Activated CD4-positive, alpha-beta T cell treated with anti-CD3 and anti-CD28 coated beads, Interleukin-10, Interleukin-2, amounts not matched to agents 100 ng/mL and 50 ng/mL, durations not matched to agents 16 hours and 8 hours (primary cell): ENCODE measurements around the gene SRSF12.

Source experiments
- DNase-seq: peaks from one replicate; pipeline ENCODE4 v3.0.0-alpha.2; 2020

The SRSF12 gene

DNA sequence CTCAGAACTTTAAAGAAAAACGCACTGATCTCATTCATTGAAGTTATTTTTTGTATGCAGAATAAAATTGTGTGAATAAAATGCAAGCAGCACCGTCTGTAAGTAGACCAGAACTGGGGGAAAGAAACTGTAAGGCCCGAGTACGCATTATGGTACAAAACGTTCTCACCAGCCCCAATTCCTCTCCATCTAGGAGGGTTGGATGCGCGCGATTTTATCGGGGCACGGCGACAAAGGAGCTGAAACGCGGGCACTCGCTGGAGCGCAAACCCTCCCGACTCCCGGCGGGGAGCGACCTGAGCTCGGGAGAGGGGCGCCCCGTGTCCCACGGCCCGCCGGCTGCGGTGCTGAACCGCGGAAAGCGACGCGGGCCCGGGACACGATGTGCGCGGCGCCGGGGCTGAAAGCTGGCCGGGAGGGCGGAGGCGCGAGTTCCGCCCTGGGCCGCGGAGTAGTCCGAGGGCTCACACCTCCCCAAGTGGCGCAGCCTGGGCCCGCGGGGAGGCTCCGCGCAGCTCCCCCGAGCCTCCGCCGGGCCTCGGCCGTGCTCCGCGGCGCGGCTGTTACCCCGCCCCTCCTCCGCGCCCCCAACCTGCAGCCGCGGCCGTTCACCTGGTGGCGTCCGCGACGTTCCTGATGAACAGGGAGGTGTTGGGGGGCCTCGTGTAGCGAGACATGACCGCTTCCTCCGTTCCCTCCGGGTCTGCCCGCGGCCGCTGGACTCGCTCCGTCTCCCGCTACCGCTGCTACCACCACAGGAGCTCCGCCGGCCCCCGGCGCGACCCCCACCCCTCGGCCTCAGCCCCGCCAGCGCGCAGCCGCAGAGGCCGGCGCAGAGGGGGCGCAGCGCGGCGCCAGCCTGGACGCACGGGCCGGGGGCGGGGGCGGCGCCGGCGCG is at the start of gene SRSF12:
Gene SRSF12, minus strand, starts transcription at position 861 of the 898 bp plus-strand sequence. Its CDS starts 184 bp downstream, at position 677.
- DNase-seq, result peak; percentile 42

DNA sequence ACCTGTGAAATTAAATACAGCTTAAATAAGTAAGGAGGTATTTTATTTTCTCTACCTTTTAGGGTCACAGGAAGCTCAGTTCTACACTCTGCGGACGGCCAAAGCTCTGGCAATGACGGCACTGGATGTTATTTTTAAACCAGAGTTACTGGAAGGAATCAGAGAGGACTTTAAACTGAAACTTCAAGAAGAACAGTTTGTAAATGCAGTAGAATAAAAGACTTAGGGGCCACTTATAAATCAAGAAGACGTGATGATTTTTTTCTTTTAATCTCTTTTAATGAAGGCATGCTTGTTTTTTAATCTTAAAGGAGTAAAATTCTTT is 44.1 kb upstream of the SRSF12 start:
- DNase-seq, result no peak

DNA sequence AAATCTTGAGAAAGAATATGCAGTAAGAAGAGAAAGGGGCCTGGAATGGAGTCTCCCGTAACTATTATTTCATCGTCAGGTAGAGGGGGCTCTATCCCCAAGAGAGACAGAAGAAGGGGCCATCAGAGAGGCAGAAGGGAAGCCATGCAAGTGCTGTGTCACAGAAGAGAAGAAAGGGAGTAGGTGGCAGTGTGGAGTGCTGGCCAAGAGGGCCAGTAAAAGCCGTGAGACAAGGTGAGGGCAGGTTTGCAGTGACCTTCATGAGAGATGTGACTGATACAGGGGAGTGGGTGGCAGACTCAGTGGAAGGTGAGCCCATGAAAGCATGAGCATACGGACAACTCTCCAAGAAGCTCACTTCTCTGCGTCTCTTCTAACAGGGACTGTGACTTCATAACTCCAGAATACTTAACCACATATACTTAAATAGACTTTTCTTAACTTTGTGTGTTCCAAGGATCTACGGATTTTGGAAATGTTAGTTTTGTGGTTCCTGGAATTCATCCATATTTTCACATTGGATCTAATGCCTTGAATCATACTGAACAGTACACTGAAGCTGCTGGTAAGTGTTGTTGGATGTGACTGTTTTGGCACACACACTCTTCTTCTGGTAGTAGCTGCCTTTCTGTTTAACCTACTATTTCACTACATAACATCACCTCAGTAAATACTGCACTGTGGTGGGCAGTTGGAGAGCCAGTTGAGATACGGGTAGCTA is 43.6 kb upstream of the SRSF12 start:
- no peak for DNase-seq

DNA sequence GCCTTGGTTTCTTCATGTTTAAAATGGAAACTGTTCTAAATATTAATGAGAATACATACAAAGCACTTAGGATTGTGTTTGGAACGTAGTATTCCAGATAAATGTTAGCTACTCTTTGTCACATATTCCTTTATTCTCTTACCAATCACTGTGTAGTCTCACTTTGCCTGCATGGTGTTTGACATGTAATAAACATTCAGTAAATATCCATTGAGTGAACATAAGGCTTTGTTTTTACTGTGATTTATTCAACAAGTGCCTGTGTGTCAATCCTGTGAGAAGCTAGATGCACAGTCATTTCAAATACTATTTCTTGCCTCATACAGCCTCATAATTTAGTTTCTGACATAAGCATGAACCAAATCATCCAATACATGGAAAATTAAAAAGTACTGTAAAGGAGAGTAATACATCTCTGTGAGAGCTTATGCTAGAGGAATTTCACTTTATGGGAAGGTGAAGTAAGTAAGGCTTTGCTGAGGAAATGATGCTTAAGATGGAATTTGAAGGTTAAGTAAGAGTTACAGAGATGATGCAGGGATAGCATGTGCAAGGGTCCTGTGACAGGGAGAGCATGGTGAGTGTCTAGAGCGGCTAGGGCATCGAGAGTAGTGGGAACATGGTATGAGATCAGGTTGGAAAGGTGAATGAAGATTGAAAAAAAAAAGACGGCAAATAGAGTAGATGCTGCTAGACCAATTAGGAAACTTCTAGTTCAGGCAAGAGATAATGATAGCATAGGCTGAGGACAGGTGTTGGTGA is 42.6 kb upstream of the SRSF12 start:
- no peak for DNase-seq

DNA sequence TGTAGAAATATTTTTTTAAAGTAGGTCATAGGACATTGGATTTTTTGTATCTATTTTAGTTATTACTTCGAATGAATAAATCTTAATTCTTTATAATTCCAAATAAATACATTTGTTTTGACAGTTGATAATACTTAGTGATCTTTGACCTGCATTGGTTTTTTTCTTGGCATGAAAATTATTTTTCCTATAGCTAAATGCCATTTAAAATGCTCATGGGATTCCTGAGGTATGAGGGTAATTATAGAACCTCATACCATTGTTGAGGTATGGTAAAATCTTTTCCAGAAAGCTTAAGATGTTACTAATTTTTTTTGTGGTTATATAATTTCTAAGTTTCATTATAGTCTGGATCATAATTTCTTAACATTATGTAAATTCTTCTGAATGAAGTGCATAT is 36.3 kb upstream of the SRSF12 start:
- no peak for DNase-seq

DNA sequence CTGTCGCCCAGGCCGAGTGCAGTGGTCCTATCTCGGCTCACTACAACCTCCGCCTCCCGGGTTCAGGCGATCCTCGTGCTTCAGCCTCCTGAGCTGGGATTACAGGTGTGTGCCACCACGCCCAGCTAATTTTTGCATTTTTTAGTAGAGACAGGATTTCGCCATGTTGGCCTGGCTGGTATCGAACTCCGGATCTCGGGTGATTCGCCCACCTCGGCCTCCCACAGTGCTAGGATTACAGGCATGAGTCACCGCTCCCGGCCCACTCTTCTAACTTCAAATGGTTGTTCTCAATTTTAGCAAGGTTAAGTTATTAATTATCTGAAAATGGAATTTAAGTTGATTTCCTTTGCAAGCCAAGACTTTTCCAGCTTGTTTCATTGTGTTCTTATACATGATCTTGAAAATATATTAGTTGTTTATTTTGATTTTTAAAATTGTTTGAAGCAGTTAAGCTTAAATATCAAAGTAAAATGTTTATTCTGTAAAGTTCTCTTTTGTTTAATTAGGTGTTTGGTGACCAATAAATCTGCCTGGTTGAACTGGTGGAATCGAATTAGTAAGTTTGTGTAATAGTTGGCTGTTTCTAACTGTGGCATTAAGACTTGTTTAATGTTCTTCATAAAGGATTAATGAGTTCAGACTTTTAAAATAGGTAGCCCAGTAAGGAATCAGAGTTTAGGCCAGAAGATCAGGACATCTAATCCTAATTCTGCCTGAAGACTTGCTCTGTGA is 30.3 kb upstream of the SRSF12 start:
- DNase-seq, result peak; percentile 7

DNA sequence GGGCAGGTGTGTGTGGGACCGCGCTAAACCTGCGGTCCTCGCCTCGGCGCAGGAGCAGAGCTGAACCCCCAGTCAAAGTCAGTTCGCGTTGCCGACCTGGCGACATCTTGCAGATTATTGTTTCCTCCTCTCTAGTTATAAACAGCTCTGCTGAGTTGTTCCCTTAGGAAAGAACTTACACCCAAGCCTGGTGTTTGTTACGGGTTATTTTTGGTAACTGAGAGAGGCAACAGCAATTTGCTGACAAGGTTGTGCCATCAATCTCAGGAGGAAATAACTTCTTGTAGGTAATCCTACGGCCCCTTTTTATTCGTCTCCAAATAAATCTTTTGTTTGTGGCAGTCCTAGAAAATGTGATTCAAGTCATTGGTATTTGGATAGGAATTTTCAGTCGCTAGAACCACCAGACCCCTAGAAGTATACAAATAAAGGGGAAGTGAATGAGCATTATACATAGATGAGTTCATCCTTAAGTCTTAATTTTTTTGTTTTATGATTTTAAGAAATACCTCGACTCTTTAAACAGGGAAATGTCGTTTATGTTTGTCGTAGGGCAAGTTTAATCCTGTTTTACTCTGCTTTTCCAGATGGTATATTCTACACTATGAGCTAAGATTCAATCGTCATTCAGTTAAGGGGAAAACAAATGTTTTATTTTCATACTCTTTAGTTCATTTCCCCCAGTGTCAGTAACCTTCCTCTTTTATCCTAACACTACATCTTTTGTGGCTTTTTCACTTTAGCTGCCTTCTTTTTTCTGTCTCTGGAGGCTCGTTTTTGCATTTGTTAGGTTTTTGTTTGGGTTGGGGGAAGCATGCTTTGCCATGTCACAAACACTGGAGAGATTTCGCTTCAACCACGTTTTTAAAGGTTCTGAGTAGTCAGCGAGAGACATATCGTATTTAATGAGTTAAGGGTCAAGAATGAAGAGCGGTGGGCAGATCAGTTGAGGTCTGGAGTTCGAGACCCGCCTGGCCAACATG is 29.1 kb upstream of the SRSF12 start:
- peak; percentile 38 for DNase-seq

DNA sequence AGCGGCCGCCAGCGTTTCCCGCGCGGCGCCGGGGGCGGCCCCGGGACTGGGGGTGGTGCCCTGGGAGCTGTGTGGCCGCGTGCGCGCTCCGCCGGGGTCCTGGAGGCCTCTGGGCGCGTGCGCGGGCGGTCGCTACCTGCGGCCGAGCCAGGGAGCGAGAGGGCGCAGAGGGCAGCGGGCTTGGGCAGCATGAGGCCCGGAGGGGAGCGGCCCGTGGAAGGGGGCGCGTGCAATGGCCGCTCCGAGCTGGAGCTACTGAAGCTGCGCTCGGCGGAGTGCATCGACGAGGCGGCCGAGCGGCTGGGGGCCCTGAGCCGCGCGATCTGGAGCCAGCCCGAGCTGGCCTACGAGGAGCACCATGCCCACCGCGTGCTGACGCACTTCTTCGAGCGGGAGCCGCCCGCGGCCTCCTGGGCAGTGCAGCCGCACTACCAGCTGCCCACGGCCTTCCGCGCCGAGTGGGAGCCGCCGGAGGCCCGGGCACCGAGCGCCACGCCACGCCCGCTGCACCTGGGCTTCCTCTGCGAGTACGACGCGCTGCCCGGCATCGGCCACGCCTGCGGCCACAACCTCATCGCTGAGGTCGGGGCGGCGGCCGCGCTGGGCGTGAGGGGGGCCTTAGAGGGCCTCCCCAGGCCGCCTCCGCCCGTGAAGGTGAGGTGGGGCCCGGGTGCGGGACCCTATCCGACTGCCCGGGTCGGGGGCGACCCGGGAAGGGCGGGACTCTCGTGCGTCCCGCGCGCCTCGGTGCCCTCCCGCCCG is 28.3 kb upstream of the SRSF12 start, which contains the start of gene PM20D2:
Gene PM20D2, plus strand, starts transcription at position 100 of the 762 bp plus-strand sequence. Its CDS starts 90 bp downstream, at position 190.
- peak; percentile 81 for DNase-seq

DNA sequence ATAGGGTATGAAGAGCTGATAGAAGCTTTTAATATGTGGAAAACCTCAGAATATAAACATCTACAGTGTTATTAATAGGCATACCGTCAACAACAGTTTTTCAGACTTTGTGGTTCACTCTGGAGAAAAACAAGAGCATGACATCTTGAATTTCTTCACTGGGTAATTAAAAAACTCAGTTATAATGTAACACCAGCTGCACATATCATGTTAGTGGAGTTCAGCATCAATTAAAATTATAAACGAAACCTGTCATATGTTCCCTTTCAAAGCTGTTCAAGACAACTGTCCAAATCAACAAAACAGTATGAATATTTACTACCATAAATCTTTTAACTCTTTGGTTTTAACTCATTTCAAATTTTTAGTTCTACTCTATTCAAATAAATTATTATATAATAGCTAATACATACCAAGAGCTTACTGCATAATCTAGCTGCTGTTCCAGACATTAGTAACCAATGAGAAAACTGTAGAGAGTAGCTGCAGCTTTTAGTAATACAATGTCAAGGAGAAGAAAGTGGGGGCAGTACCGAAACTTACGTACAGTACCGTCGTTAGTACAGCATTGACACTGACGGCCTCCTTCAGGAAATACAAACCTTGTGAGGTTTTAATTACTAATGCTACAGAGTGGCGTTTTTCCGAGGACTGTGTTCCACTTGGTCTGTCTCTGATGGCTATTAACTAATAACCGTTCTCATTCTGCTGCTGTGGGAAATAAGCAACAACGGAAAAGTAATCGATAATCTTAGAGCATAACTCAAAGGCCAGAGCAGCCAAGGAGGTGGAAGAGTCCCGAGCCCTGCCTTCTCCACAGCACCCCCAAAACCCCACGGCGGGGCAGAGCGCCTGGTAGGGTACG is 27.5 kb upstream of the SRSF12 start:
- DNase-seq, result peak; percentile 80

DNA sequence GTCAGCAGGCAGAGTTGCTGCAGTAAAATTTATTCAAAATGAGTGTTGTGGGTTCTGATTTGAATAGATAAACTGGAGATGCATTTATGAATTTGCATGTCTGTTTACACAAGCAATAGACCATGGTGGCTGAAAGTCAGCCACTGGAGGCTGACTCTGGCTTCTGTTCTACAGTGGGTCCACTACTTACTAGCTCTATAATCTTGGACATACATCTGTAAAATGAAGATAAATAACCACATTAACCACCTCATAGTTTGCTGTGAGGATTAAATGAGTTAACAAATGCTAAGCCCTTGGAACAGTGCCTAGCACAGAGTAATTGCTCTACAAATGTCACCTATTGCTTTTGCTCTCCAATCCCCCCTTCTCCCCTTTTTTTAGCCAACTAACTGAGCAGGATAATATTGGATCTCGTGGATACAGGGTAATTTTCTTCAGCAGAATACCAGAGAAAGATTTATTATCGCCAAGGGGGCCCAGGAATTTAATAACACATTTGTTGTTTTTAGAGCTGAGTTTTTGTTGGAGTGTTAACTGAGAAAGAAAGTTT is 26.6 kb upstream of the SRSF12 start:
- DNase-seq, result peak; percentile 75

DNA sequence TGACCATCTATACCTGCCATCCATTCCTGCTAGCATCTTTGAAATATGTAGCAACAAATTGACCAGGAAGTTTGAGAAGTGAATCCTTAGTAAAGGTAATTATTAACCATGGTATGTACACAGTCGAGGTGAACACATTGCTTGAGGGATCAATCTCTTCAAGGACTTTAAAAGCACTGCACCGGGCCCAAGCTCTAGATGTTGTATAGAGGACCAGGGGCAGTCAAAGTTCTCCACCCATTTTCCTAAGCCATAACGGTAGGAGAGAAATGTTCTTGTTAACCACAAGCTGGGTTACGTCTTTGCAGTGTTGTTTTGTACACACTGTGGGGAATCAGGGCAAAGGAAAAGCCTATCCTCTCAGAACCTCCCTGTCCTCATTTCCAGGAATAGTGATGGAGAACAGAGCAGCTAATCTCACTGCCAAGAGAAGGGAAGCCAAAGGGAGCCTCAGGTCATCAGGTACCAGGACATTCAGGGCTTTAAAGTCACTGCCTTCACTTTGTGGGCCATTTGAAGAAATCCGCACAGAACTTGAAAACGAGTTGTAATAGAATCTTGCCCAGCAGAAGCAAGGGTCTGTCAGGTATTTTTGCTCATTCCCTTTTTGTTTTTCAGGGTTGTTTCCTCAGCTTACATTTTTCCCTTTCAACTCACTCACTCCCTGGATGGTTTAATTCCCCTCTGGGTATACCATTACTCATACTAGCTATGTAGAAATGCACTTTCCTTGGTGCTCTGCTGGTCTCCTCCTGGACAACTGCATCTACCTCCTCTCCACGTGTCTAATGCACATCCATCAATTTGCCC is 22.7 kb upstream of the SRSF12 start:
- DNase-seq, result no peak

DNA sequence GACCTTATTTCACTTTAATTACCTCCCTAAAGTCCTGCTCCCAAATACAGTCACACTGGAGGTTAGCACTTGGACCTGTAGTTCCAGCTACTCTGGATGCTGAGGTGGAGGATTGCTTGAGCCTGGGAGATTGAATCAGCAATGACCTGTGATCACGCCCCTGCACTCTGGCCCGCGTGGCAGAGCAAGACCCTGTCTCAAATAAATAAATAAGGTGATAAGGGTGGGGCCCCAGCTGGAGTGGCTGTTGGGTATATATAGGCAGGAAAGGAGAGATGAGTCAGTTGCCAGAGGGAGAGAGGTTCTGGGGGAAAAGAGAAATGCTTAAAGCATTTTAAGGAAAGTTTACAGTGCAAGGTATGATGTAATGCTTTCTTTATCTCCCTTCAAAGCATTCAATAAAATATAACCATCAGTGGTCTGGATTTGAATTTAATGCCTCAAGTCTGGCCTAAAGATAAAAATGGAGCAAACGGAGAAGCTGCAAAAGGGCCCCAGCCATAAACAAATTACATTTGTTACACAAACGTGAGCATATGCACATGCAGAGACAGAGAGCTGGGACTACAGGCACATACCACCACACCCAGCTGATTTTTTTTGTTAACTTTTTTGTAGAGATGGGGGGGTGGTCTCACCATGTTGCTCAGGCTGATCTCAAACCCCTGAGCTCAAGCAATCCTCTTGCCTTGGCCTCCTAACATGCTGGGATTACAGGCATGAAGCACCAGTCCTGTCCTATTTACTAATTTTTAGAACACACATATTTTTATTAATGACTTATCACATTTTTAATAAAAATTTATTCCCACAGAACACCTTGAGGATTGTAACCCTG is 21.9 kb upstream of the SRSF12 start:
- DNase-seq, result no peak

DNA sequence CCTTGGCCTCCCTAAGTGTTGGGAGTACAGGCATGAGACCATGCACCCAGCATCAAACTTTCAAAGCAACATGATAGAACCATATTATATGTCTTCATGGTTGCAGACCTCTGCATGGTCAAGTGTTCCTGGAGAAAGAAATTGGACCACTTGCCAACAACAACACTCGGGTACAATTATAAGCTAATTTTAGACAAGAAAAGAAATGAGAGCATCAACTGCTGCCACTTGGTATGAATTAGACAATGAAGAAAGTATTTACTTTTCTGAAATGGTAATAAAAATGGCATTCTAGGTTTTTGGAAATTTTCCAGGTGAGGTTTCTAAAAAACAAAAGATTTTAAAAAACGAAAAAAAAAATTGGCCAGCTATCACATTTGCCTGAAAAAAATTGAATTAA is 20.3 kb upstream of the SRSF12 start:
- no peak for DNase-seq

DNA sequence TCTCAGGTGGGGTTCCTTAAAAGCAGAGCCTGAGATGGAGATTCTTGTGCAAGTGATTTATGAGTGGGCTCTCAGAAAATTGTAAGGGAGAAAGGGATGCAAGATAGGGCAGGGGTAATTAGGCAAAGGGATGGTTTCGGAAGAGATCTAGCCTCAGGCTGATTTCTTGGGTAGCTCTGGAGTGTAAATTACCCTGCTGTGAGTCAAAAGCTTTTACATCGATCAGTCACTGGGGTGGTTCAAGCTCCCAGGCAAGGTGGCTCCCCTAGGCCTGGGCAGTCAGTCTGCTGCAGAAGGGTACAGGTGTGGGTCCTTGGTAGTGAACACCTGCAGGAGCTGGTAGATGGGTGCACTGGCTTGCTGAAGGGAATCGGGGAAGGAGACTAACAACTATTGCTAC is 16.9 kb upstream of the SRSF12 start:
- DNase-seq, result no peak

DNA sequence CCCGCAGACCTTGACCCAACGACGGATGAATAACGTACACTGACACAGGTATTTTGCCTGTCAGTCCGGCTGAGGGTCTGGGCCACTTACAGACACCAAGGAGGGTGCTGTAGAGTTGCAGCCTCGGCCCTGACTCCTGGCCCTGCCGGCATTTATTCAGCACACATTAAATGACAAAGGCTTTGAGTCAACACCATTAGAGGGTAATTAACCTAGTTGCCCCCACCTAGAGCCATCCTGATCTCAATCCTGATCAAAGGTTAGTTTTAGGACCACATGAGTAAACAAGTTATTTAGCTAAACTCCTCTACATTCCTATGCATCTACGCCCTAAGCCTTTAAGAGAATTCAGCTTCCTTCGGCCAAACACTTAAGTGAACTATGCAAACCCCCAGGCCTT is 16.1 kb upstream of the SRSF12 start:
- no peak for DNase-seq

DNA sequence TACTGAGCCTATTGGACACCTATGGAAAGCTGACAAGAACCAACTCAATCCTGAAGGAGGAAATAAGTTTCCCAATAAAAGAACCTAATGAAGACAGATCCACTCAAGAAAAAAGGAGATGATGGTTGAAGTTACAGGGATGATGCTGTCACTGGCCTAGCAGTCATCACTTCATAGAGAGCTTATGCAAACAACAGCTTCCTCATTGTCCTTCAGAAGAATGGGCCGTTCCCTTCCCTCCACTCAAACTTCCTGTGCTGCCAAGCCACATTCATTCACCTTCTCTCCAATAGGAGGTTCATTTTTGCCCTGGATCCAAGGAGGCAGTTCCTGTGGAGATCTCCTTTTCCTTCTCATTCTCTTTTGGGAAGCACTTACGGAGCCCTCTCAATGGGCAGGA is 14.2 kb upstream of the SRSF12 start:
- no peak for DNase-seq

DNA sequence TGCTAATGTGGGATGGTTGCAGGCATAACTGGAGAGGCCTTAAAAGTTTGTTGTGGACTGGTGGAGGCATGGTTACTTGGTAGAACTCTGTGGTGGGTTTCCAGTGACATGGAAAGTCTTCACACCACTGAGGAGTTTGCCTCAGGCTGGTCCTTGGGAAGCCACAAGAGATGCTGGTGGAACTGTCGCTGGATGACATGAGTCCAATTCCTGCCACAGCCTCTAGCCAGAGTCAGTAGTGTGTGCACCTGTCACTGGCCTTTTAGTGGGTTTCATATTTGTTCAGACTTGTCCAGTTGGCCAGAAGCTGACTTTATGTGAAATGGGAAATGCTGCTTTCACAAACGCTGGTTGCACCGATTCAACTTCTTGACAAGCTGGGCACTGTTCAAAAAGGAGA is 13.7 kb upstream of the SRSF12 start:
- no peak for DNase-seq
